ENCODE results near the gene KRT75.
A peak's percentile ranks its signal among the peaks of the same experiment; 100 is the strongest.

KRT75 gene

GRCh38 chr12:52434760-52435530 lies 774 bp upstream of the KRT75 start:
- Histone ChIP-seq H3K4me3 (ENCODE audit: low read depth, low read length) (no peak overlapping the region), H3K9me3 (no peaks in the 10 kb centered on the region), H3K36me3 (no peaks in the 10 kb centered on the region), H3K4me1 (no peaks in the 10 kb centered on the region), H3K27me3 (peaks cover 35% of the 10 kb centered on the region)
- DNase-seq, result no peak
- TF ChIP-seq CTCF (IDR thresholded peaks at IDR 0.05; ENCODE audit: low read depth, low read length), result no peak

- TF ChIP-seq CTCF (IDR thresholded peaks at IDR 0.05; ENCODE audit: low read depth, low read length), result no peak
- Histone ChIP-seq H3K27me3 (peaks cover 40% of the 10 kb centered on the region), H3K4me1 (no peaks in the 10 kb centered on the region), H3K9me3 (no peaks in the 10 kb centered on the region), H3K36me3 (no peaks in the 10 kb centered on the region), H3K4me3 (ENCODE audit: low read depth, low read length) (no peak overlapping the region)
- DNase-seq, result no peak
Measured at GRCh38 chr12:52433501-52434080, 580 bp downstream of the KRT75 start.

- Histone ChIP-seq H3K9me3 (no peaks in the 10 kb centered on the region), H3K27me3 (peaks cover 40% of the 10 kb centered on the region), H3K4me3 (ENCODE audit: low read depth, low read length) (no peak overlapping the region), H3K4me1 (no peaks in the 10 kb centered on the region), H3K36me3 (no peaks in the 10 kb centered on the region)
- TF ChIP-seq CTCF (IDR thresholded peaks at IDR 0.05; ENCODE audit: low read depth, low read length), result no peak
- no peak for DNase-seq
Measured at GRCh38 chr12:52432559-52433207, 1.5 kb downstream of the KRT75 start.

GRCh38 chr12:52428121-52428520 lies 6.0 kb downstream of the KRT75 start:
- H3K4me3 ChIP-seq (ENCODE audit: low read depth, low read length), result no peak overlapping the region
- H3K4me1 ChIP-seq, result no peaks in the 10 kb centered on the region
- peaks cover 31% of the 10 kb centered on the region for H3K27me3 ChIP-seq
- TF ChIP-seq CTCF (IDR thresholded peaks at IDR 0.05; ENCODE audit: low read depth, low read length), result peak; percentile 25
- no peaks in the 10 kb centered on the region for H3K36me3 ChIP-seq
- H3K9me3 ChIP-seq, result no peaks in the 10 kb centered on the region
- DNase-seq, result no peak

GRCh38 chr12:52427083-52427482 lies 7.1 kb downstream of the KRT75 start:
- H3K36me3 ChIP-seq, result no peaks in the 10 kb centered on the region
- H3K4me1 ChIP-seq, result no peaks in the 10 kb centered on the region
- DNase-seq, result no peak
- H3K4me3 ChIP-seq (ENCODE audit: low read depth, low read length), result no peak overlapping the region
- peaks cover 27% of the 10 kb centered on the region for H3K27me3 ChIP-seq
- no peaks in the 10 kb centered on the region for H3K9me3 ChIP-seq
- no peak for TF ChIP-seq CTCF (IDR thresholded peaks at IDR 0.05; ENCODE audit: low read depth, low read length)

GRCh38 chr12:52426034-52426433 lies 8.1 kb downstream of the KRT75 start:
- DNase-seq, result no peak
- TF ChIP-seq CTCF (IDR thresholded peaks at IDR 0.05; ENCODE audit: low read depth, low read length), result no peak
- Histone ChIP-seq H3K36me3 (no peaks in the 10 kb centered on the region), H3K27me3 (peaks cover 18% of the 10 kb centered on the region), H3K9me3 (no peaks in the 10 kb centered on the region), H3K4me1 (no peaks in the 10 kb centered on the region), H3K4me3 (ENCODE audit: low read depth, low read length) (no peak overlapping the region)
